ENCODE measurements around the gene HOXB9. TPM values are rescaled to one million over a fixed set of nuclear protein-coding genes. Genes with fewer than 3 reads are reported as not detected.

Gene HOXB9
- total RNA-seq, 1 experiment from 2014 or later, result not detected

GRCh38 chr17:48593840-48594537 is 32.2 kb downstream of the HOXB9 start:
- Histone ChIP-seq H2AFZ (ENCODE audit: low read length) (no peak overlapping the region), H3K79me2 (ENCODE audit: insufficient read depth, low read length) (no peaks in the 10 kb centered on the region), H3K23me2 (ENCODE audit: insufficient read length, low read depth, low read length, poor library complexity, severe bottlenecking) (no peaks in the 10 kb centered on the region), H2BK120ac (ENCODE audit: low read depth, low read length, poor library complexity, severe bottlenecking) (no peak overlapping the region), H2BK20ac (ENCODE audit: low read depth, low read length, poor library complexity, severe bottlenecking) (no peak overlapping the region), H2BK5ac (ENCODE audit: insufficient read length, low read length) (no peak overlapping the region), H3K4ac (ENCODE audit: low read depth, low read length) (no peak overlapping the region), H4K91ac (ENCODE audit: insufficient read length, low read depth, low read length) (no peak overlapping the region), H3K27me3 (ENCODE audit: insufficient read depth, low read length) (peaks cover 99% of the 10 kb centered on the region), H3K56ac (ENCODE audit: insufficient read length, low read depth, low read length) (no peak overlapping the region), H3K18ac (ENCODE audit: insufficient read length, low read depth, low read length) (no peak overlapping the region), H3K23ac (ENCODE audit: insufficient read length, low read depth, low read length) (no peak overlapping the region), H3K14ac (ENCODE audit: insufficient read depth, low read length) (no peak overlapping the region), H3K27ac (ENCODE audit: insufficient read length, low read depth, low read length) (no peak overlapping the region), H4K5ac (ENCODE audit: insufficient read length, low read depth, low read length) (no peak overlapping the region), H3K9me3 (ENCODE audit: control insufficient read depth, low read depth, low read length) (no peaks in the 10 kb centered on the region), H4K20me1 (ENCODE audit: control insufficient read depth, insufficient read depth, insufficient read length) (no peaks in the 10 kb centered on the region), H3K4me1 (ENCODE audit: insufficient read depth, low read length) (no peaks in the 10 kb centered on the region), H2BK15ac (ENCODE audit: low read depth, low read length) (no peak overlapping the region), H2AK5ac (ENCODE audit: insufficient read length, low read length) (no peak overlapping the region), H3K9ac (ENCODE audit: extremely low read depth, insufficient read length, low read length) (no peak overlapping the region), H3T11ph (ENCODE audit: low read length) (no peak overlapping the region), H3K79me1 (ENCODE audit: insufficient read depth, low read depth, low read length, poor library complexity, severe bottlenecking) (no peaks in the 10 kb centered on the region), H3K4me2 (ENCODE audit: insufficient read depth, insufficient read length, low read length) (peak overlapping the region; percentile 33), H4K8ac (replicated peaks; ENCODE audit: insufficient read length, low read depth, low read length) (no peak overlapping the region), H2BK12ac (ENCODE audit: insufficient read length, low read depth, low read length) (no peak overlapping the region)
- no peaks in the 10 kb centered on the region for H3K36me3 Mint-ChIP-seq (ENCODE audit: insufficient read depth in 1 of 3, low read depth in 3 of 3)
- peak; percentile 93 for TF ChIP-seq CTCF (conservative IDR thresholded peaks at IDR 0.05)
- H3K4me3 Mint-ChIP-seq, result peak overlapping the region in 1 of 2 experiments; percentile 31; a peak in 2 of 5 replicates
- peak; percentile 93 for DNase-seq
- no peak overlapping the region for H3K27ac Mint-ChIP-seq
- H3K4me1 Mint-ChIP-seq, result peaks cover 8 to 37% of the 10 kb centered on the region in 2 experiments
- peaks cover 4 to 21% of the 10 kb centered on the region in 2 experiments; a peak in 2 of 5 replicates for H3K9me3 Mint-ChIP-seq
- H3K27me3 Mint-ChIP-seq (ENCODE audit: low read depth), result peaks cover 100% of the 10 kb centered on the region
- WGBS (ENCODE audit: extremely low coverage, insufficient read length, low lambda C conversion rate), result no CpG with 5 or more reads among the region's 37 CpGs

Data from H9 (cell line).